ENCODE data around the gene COL4A6. TPM values are rescaled to one million over a fixed set of nuclear protein-coding genes. Genes with fewer than 3 reads are reported as not detected.

Gene COL4A6
- polyA plus RNA-seq, 1 donor, result 2.6 TPM

DNA sequence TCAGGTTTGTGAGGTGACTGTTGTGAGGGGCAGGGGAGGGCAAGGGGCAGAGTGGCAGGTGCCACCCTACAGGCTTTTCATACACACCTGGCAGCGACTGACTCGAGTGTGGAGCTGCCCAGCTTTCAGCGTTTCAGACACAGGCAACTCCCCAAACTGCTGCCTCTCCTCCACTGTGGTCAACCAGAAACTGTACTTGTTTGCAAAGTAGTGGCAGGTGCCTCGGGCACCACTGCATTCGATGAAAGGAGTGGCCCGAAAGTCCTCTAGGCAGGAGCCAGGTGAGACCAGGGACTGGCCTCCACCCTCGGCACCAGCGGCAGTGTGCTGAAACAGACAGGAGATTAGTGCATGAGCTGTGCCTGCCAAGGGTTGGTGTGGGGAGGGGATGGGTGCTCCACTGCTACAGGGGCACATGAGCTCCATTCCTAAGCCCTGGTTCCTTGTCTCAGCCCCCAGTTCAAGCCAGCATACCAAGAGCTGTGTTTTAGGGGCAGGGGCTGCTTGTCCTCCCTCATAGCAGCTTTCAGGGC is 281.2 kb downstream of the COL4A6 start:
- DNase-seq, result no peak

DNA sequence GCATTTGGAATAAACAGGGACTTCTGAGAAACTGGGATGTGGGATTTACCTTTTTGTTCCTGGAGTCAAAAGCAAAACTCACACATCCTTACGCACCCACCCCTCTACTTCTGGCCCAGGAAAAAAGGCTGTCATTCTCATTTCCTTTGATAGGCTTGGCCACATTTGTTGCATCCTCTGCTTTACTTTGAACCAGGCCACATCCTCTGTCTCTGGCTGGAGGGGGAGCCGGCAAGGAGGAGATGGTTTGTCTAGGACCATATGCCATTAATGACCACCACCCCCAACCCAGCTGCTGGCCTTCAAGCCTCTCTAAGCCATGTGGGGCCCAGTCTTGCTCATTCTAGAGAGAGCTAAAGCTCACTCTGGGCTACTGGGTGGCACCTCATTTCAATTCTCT is 282.1 kb downstream of the COL4A6 start:
- DNase-seq, result no peak

DNA sequence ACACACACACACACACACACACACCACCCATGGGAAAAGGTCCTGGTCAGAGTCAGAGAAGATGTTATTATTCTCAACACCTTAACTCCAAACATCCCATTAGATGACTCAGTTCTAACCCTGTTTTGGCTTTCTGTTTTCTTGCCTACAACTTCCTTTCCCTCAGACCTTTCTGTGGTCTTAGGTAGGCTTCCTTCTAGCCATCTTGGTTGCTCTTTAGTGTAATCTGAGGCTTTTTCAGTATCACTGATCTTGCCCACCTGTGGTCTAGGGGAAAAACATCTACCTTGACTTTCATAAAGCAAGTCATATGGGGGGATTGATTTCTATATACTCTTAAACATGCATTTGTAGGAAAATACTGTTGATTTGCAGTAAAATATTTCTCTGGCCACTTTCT is 289.7 kb downstream of the COL4A6 start:
- DNase-seq, result no peak

DNA sequence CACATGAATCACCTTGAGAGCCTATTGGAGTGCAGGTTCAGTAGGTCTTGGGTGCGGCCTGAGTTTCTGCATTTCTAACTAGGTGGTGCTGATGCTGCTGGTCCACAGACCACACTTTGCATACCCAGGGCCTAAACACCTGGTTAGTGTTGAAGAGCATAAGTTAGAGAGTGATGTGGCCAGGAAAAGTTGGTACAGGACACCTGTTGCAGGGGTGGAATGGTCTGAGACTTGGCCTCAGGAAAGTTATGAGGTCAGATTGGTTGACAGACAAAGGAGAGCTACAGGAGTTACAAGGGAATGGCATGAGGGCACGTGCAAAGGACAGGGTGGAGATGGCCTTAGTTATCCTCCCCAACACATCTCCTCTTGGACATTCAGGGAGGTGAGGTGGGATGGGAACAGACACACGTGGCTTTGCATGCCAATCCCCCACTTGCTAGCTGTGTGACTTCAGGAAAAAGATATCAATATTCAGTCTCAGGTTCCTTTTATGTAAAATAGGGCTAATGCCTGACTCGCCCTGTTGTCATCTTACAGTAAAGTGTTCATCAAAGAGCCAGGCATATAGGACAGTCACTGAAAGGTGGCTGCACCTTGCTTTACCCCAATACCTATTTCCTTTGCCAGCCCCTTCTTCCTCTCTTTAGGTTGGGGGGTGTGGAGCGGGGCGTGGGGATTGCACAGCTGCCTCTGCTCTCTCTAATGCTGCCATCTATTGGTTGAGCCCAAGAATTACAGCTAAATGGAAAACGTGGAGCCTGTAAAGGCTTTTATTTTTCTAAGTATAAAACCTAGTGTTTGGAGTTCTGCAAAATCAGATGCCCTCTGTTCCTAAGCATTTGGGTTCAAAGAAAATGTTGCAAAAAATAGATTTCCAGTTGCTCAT is 299.2 kb downstream of the COL4A6 start:
- DNase-seq, result no peak

DNA sequence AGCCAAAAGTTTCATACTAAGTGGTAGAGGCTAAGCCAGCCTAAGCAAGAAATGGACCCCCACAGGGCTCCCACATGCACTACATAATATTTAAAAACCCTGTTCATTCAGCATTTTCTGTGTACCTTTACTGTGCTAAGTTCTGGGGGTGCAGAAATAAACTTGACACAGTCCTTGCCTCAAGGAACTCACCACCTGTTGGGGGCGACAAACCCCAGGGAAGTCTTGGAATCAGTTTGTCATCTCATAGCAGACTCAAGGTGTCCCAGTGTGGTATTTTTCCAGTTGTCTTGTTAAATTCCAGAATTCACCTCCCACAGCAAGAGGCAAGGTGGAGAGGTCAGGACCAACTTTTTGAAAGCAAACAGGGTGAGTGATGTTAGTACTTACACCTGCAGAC is 303.5 kb downstream of the COL4A6 start:
- no peak for DNase-seq

DNA sequence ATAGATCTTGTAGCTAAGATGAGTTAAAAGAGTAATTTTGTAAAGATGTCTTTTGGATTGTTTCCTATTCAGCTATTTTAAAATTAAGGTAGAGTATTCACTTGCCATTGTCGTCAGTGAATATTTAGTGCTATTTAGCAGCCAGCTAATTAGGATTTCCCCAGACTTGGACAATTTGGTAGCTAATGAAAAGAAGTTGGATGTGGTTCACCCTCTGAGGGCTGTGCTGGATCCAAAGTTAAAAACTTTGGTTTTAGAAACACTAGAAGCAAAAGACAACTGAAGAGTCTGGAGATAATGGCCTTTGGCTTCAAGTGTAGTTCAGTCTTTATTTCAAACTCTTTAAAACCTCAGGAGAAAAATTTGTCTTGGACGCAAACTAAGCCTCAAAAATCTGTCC is 305.3 kb downstream of the COL4A6 start:
- no peak for DNase-seq

DNA sequence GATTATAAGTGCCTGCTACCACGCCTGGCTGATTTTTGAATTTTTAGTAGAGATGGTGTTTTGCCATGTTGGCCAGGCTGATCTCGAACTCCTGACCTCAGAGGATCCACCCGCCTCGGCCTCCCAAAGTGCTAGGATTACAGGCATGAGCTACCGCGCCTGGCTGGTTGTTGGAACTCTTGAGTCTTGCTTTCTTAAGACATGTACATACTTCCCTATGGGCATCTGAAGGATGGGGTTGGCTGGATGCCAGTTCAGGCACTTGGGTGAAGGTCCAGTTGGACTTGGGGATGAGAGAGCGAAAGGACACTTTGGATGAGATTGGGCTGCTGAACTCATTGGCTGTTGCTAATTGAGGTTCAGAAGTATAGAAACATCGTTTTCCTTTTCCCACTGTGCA is 306.2 kb downstream of the COL4A6 start:
- no peak for DNase-seq

DNA sequence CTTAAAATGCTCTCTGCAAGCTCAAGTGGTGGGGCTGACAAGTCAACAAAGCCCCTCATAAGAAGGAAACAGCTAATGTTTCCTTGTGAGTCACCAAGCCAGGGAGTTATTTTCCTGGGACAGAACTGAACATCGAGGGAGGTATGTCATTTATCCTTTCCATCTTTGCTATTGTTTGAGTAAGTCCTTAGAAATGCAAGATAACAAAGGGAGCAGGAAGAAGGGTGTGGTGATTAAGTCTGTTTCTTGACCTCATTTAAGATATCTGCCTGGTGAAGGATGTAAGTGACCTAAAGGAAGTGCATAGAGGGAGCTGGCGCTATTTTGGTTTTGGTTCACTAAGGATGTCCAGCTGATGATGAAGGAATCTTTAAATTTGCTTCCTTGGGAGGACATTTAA is 306.8 kb downstream of the COL4A6 start:
- DNase-seq, result no peak

DNA sequence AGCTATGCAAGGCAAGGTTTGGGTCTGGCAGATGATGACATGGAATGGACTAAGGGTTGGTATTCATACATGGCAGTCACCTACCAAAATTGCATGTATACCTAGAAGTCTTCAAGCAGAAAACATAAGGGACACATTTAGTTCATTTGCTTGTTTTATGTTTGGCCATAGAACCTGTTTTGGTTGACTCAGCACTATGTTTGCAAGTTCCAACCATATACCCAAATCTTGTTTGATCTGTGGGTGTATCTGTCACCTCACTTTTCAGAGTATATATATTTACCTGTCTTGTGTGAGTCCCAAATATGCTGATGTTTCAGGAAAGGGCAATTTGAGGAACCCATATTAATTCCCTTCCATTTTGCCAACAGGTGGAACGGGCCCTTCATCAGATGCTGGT is 307.3 kb downstream of the COL4A6 start:
- no peak for DNase-seq

DNA sequence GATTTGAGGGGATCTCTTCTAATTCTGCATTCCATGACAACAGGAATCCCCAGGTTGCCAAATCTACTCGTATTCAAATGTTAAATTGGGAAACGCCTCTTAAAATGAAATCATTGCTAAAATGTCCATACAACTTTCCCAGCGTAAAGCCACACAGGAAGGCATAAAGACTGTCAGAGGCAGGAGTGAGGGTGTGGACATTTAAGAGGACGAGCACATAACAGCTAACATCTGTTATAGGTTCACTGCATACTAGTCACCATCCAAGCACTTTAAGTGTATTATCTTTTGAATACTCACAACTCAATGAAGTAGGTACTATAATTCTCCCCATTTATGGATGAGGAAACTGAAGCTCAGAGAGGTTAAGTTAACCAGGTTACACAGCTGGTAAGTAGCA is 311.1 kb downstream of the COL4A6 start:
- no peak for DNase-seq

DNA sequence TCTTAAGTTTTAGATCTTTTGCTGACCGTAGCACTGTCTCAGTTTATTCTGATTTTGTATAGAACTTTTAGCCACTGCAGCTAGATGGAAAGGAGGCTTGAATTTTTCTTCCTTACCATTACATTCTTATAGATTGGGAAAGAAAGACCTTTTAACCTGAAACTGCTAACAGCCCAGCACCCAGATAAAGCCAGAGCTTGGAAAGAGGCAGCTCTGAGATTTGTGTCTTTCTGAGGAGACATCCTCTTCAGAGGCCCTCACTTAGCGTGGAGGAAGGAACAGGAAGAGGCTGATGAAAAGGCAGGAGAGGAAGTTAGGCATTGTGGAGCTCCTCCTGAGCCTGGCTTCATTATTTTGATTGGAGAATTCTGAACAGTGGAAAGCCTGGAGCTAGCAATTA is 311.6 kb downstream of the COL4A6 start:
- no peak for DNase-seq

DNA sequence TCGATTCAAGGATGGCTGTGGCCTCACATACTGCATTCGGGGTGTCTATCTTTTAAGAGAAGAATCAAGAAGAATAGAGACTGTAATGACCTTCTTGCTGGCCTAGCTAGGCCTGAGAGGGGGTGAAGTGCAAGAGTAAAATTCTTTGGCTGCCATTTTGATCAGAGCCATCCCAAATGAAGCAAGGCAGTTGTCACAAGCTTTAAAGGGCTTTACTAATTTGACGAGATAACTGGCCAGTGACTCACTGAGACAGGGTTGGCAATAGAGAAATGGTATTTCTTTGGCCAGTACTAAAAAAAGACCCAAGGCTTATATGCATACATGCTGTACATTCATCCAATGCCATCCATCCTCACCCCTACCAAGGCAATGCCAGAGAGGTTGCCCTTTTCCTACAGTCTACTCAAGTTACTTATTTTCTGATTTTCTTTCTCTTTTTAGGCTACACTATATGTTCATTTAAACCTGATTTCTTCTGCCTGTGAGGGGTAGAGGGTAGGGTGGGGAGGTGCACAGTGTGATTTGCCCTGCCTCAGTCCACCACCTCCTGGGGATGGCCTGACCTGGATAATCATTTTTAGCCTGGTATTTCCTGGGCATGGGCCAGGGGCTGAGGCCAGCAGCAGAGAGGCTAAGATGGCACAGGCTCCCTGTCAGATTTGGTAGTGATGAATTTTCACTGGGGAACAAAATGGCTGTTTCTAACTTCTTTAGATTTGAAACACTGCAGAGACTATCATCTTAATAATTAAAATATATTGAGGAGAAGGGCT is 314.4 kb downstream of the COL4A6 start:
- DNase-seq, result no peak

DNA sequence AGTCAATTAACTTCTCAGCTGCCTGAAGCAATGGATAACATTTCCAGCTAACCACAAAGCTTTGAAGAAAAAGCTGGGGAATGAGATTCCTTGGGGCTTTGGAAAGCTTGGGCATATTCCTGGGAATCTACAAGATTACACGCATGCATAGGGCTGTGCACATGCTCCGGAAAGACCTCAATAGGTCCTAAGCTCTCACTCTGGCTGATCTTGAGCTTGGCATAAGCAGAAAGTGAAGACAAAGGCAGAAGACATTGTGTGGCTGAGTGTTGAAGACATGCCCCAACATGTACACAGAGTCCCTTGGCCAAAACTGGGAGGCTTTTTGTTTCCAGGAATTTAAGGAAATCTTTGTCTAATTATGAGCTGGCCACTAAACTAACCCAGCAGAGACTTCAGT is 315.5 kb downstream of the COL4A6 start:
- no peak for DNase-seq

DNA sequence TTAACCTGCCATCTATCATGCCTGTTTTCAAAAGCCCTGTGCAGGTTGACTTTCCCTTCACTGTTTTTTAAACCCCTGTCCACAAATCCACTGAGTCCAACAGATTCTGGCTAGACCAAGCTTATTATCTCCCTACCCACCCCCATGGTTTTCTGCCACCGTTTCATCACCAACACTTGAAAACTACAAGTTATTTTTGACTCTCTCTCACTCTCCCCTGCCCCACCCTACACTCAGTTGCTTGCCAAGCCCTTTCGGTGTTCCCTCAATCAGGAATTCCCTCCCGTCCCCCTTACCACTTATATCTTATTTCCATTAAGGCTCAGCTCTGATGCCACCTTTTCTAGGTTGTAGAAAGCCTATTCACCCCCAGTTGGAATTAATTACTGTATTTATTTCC is 316.9 kb downstream of the COL4A6 start:
- no peak for DNase-seq

DNA sequence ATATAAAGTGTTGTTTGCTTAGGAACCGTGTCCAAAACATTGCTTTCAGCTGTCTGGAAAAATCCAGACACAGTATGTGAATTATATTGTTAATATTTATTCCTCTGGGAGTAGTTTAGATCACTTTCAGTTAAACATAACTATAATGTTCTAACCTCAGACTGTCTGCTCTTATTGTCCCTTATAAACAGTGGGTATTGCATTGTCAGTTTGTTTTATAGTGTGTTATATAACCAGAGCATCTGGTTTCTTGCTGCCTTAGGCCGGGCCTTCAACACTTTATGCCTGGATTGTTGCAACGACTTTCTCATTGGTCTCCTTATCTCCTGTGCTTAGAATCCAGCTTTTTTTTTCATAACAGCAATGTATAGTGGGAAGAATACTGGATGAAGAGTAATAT is 320.2 kb downstream of the COL4A6 start:
- DNase-seq, result no peak

DNA sequence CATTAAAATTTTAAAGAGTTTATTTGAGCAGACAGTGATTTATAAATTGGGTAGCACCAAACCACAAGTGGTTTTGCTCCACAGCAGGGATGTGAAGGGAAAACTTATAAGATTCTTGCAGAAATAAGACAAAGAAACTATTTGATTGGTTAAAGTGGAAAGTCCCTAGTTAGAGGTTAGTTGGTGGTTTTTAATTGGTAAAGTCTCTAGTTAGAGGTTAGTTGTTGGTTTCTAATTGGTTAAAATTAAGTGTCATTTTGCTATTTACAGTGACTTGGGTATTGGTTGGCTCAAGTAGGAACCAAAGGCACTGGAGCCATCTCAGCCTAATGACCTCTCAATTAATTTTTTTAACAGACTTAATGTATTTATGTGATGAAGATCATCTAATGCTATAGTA is 323.7 kb downstream of the COL4A6 start:
- DNase-seq, result no peak

Other genes starting within 250 kb of the COL4A6 start
- gene COL4A5, start 1.4 kb upstream of the COL4A6 start, polyA plus RNA-seq (ENCODE audit: insufficient read length), result 18.4 TPM

Data from hindlimb muscle (tissue), 1 donor.